Ascending aorta (tissue), 2 donors: Measurements from ENCODE around the gene STIM2. TPM values are rescaled to one million over a fixed set of nuclear protein-coding genes. Genes with fewer than 3 reads are reported as not detected.

Experiments
- DNase-seq, 2 donors: peaks; one replicate each; pipeline ENCODE4 v3.0.0-alpha.2; 2019; ENCODE audit warnings: low spot score in 2 of 2
- H3K27ac ChIP-seq, 2 donors: fragments of 200-600 bp; sonication (generic); one replicate each; pipeline ENCODE4 v1.5.1; 2016 to 2017; ENCODE audit warnings: mild to moderate bottlenecking in 1 of 2
- H3K27me3 ChIP-seq: fragments of 200-600 bp; sonication (generic); one replicate; pipeline ENCODE4 v1.5.1; 2017
- H3K36me3 ChIP-seq, 2 donors: fragments of 200-600 bp; sonication (generic); one replicate each; pipeline ENCODE4 v1.5.1; 2016
- H3K4me1 ChIP-seq, 2 donors: fragments of 200-600 bp; sonication (generic); one replicate each; pipeline ENCODE4 v1.5.1; 2016 to 2017; ENCODE audit warnings: mild to moderate bottlenecking in 1 of 2
- H3K4me3 ChIP-seq, 2 donors: fragments of 200-600 bp; sonication (generic); one replicate each; pipeline ENCODE4 v1.5.1; 2016 to 2017; ENCODE audit warnings: mild to moderate bottlenecking in 1 of 2
- H3K9me3 ChIP-seq, 2 donors: fragments of 200-600 bp; sonication (generic); one replicate each; pipeline ENCODE4 v1.5.1; 2016
- intact Hi-C: fragments of 100-400 bp; cut with DNase I; formaldehyde crosslinking; loops from one replicate; pipeline ENCODE4 v1.15.1; 2023
- total RNA-seq: library from RNA; depleted of rRNA; stranded (reverse); fragments of >200 nt; gene quantifications from one replicate; pipeline ENCODE4 v1.1.0, GENCODE V29; 2016
- TF ChIP-seq, protein P1 (sequence below), 3 experiments: fragments of 200-600 bp in 2 of 3; fragments of 450-650 bp in 1 of 3; sonication (generic) in 2 of 3; IDR thresholded peaks; one replicate each; pipeline ENCODE4 v1.5.1; 2016 to 2019; ENCODE audit warnings: antibody characterized with exemption in 3 of 3, mild to moderate bottlenecking in 1 of 3, moderate library complexity in 1 of 3

Gene STIM2
- total RNA-seq, 1 donor from 2014 or later, result 17.2 TPM

DNA sequence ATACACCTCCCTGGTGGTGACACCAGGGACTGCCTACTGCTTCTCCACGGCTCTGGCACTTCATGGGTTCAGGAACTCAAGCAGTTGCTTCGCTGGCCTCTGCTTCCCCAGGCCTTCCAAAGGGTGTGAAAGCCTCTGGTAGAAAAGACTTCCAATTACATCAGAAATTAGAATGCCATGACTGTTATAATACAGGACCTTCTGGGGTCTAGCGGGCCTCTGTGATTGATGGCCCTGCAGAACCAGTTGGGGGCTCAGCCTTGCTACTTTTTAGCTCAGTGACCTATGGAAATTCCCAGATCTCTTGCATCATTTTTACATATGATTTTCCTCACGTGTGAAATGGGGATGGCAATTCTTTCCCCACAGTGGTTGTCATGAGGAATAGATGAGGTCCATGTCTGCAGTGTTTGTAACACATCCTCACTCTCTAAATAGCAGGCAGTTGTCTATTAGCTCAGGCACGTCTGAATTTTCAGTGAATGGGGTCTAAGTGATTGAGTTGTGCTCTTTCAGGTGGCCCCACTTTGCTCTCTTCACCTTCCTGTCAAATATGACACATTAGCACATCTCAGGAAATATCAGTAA, 198.3 kb downstream of the STIM2 start:
- H3K4me1 ChIP-seq, result no peaks in the 10 kb centered on the region
- intact Hi-C loops, result no loop called here

DNA sequence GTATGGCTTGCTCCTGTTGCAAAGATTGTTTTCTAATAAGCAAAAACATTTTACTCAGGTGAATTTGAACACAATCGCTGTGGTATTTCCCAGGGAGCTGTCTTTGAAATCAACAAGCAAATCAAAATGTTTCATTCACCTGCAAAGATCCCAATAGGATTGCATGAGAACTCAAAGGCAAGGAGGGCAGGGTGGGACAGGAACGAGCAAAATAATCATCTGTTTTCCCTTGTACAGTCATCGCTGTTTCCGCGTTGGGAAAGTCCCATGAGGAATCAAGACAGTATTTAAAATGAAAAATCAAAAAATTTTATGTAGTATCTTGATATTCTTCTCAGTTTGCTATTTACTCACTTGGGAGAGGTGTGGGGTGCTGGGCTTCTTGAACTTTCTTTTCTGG, 198.8 kb downstream of the STIM2 start:
- intact Hi-C loops, result no loop called here
- Histone ChIP-seq H3K27me3 (no peaks in the 10 kb centered on the region), H3K27ac (no peak overlapping the region), H3K9me3 (no peaks in the 10 kb centered on the region), H3K36me3 (no peaks in the 10 kb centered on the region), H3K4me1 (no peaks in the 10 kb centered on the region), H3K4me3 (no peak overlapping the region)
- TF ChIP-seq, protein P1, sequence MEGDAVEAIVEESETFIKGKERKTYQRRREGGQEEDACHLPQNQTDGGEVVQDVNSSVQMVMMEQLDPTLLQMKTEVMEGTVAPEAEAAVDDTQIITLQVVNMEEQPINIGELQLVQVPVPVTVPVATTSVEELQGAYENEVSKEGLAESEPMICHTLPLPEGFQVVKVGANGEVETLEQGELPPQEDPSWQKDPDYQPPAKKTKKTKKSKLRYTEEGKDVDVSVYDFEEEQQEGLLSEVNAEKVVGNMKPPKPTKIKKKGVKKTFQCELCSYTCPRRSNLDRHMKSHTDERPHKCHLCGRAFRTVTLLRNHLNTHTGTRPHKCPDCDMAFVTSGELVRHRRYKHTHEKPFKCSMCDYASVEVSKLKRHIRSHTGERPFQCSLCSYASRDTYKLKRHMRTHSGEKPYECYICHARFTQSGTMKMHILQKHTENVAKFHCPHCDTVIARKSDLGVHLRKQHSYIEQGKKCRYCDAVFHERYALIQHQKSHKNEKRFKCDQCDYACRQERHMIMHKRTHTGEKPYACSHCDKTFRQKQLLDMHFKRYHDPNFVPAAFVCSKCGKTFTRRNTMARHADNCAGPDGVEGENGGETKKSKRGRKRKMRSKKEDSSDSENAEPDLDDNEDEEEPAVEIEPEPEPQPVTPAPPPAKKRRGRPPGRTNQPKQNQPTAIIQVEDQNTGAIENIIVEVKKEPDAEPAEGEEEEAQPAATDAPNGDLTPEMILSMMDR (IDR thresholded peaks at IDR 0.05), result no peak
- DNase-seq, result no peak

More for the DNA sequence above, 198.3 kb downstream of the STIM2 start:
- H3K4me3 ChIP-seq, result no peak overlapping the region
- DNase-seq, result no peak
- H3K27ac ChIP-seq, result no peak overlapping the region
- H3K27me3 ChIP-seq, result no peaks in the 10 kb centered on the region
- H3K9me3 ChIP-seq, result no peaks in the 10 kb centered on the region
- no peaks in the 10 kb centered on the region for H3K36me3 ChIP-seq
- TF ChIP-seq, protein P1 (IDR thresholded peaks at IDR 0.05), result no peak

DNA sequence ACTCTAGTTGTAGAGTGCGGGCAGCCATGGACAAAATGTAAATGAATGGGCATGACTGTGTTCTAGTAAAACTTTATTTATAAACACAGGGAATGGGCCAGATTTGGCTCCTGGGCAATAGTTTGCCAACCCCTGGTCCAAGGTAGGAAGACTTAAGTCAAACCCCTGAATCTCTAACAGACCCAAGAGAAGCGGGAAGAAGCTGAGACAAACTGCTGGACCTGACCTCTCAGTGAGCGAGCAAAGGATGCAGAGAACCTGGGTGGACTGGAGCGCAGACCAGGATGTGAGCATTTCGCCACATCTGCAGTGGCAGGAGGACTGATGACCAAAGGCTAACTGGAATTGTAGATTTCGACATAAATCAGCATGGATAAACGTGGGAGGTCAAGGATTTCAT, 201.6 kb downstream of the STIM2 start:
- Histone ChIP-seq H3K4me1 (no peaks in the 10 kb centered on the region), H3K27ac (no peak overlapping the region)
- no peak for DNase-seq

DNA sequence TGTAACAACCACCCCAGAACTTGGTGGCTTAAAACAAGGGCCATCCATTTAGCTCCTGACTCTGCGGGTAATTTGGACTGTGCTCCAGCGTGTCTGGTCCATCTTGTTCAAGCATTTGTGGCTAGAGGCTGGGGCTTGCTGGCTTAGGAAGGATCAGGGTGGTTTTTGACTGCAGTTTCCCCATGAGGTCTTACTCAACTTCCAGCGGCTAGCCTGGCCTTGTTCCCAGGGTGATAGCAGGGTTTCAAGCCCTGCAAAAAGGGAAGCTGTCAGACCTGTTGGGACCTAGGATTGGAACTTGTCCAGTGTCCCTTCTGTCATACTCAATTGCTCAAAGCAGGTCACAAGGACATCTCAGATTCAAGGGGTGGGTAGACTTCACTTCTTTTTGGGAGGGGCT, 205.9 kb downstream of the STIM2 start:
- no peaks in the 10 kb centered on the region for H3K4me1 ChIP-seq
- H3K27ac ChIP-seq, result no peak overlapping the region
- no peaks in the 10 kb centered on the region for H3K9me3 ChIP-seq
- intact Hi-C loops, result no loop called here
- no peak overlapping the region for H3K4me3 ChIP-seq
- no peaks in the 10 kb centered on the region for H3K27me3 ChIP-seq
- TF ChIP-seq, protein P1 (IDR thresholded peaks at IDR 0.05), result no peak
- H3K36me3 ChIP-seq, result no peaks in the 10 kb centered on the region
- DNase-seq, result no peak

More for the DNA sequence above, 201.6 kb downstream of the STIM2 start:
- TF ChIP-seq, protein P1 (IDR thresholded peaks at IDR 0.05), result no peak
- Histone ChIP-seq H3K36me3 (no peaks in the 10 kb centered on the region), H3K9me3 (no peaks in the 10 kb centered on the region), H3K4me3 (no peak overlapping the region), H3K27me3 (no peaks in the 10 kb centered on the region)
- intact Hi-C loops, result no loop called here

DNA sequence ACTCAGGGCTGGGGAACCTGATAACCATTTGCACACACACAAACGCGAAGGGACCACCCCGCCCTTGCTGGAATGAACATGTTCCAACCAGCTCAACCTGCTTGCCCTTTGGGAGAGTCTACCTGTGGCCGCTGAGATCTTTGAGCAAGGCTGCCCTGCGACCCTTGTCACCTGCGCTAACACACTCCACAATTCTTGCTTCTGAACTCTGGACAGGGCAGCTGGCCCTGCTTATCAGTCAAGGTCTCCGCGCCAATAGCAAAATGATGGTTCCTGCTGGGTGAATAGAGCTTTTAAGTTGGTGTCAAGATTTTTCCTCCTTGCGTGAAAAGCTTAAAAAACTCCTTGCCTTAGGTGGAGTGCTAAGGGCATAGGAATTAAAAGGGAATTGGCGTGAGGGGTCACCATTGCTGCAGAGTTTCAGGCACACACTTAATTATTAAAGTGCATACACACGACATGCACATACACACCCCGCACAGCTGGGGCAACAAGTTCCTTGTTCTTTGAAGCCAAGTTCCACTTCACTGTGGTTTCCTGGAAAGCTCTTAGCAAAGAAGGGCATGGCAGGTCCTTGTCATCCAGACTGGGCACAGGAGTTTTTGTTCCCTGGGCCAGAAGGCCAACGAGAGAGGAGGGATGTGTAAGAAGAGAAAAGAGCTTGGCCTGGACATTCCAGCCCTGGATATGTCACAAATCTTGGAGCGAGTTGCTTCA, 207.7 kb downstream of the STIM2 start:
- no peaks in the 10 kb centered on the region for H3K36me3 ChIP-seq
- no peak for DNase-seq
- no peak overlapping the region for H3K4me3 ChIP-seq
- intact Hi-C loops, result no loop called here
- H3K9me3 ChIP-seq, result no peaks in the 10 kb centered on the region
- no peaks in the 10 kb centered on the region for H3K27me3 ChIP-seq
- H3K4me1 ChIP-seq, result no peaks in the 10 kb centered on the region
- TF ChIP-seq, protein P1 (IDR thresholded peaks at IDR 0.05), result no peak
- H3K27ac ChIP-seq, result no peak overlapping the region
